ENCODE results near the gene OR6B3.
A peak's percentile ranks its signal among the peaks of the same experiment; 100 is the strongest.

Gene OR6B3

GRCh38 chr2:240043279-240043989, 9.9 kb downstream of the OR6B3 start:
- no peak for DNase-seq

- DNase-seq = no peak
These were observed 10.6 kb downstream of the OR6B3 start for GRCh38 chr2:240042740-240043139.

GRCh38 chr2:240041363-240041762, 12.0 kb downstream of the OR6B3 start:
- no peak for DNase-seq

GRCh38 chr2:240037358-240037757, 16.0 kb downstream of the OR6B3 start:
- no peak for DNase-seq

GRCh38 chr2:240033330-240033678, 20.0 kb downstream of the OR6B3 start:
- DNase-seq = no peak

DNA sequence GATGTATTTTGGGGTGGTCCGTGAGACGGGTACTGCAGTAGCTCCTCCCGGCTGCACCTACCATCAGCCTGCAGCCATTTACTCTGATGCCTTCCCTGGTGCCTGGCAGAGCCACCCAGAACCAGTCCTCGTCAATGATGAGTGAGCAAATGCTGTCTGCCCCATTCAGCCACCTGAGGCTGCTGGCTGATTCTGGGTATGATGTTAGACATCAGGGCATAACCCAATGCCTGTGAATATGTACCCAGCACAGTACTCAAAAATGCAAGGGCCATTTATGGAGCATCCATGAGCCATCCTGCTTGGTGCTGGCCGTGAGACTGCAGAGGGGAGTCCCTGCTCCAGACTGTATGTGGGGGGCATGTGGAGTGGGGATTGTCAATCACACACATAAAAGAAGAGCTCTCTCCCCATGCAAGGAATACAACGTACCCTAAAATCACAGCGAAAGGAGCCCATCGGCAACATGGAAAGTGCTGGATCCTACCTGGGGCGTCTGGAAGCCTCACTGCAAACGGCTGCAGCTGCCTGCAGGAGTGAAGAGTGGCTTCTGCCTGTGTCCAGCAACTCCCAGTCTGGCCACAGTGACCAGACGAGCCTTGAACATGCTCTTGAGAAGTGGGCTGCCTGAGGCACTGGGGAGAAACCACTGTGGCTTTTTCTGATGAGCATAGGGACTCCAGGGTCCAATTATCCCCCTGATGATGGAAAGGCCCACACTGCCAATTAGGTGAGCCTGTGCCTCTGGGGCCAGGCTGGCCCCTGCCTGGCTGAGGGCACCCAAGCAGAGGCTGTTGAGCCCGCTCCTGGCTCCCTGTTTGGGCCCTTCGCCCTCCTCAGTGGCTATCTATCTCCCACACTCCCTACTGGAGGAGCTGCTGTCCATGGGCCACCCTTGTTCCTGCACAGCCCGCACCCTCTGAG, 20.7 kb downstream of the OR6B3 start:
- no peak for DNase-seq

DNA sequence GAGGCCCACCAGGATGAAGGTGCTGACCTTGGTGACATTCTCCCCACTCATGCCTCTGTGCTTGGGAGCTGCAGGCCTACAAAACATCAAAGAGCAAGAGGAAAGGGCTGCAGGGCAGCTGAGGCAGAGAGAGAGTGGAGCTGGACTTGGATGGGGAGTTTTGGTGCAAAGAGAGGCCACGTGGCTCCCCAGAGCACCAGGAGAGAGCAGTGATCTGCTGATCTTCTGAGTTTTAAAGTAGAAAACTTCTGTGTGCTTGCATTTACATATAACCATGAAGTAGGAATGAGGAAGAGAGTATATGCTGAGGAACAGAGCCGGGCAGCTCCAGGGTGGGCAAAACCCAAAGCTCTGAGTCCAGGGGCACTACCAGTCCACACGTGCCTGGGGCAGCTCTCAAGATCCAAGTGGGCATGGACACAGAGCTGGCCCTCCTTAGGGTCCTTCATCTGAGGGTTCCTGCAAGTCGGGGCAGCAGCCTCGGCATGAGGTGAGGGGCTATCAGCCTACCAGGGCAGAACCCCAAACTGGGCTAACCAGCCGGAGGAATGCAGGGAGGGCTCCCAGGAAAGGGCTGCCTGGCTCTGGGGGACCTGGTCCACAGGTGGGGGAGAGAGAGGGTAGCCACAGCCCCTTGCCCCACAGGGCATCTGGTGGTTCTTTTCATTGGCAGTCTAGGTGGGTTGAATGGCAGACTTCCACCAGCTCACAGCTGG, 22.8 kb downstream of the OR6B3 start, which contains the start of gene OR6B2:
TSS of gene OR6B2 (minus strand) at position 51 of the 716 bp plus-strand sequence. CDS start at position 51, 0 bp downstream.
- DNase-seq = no peak

GRCh38 chr2:240024766-240025165, 28.6 kb downstream of the OR6B3 start:
- DNase-seq = peak; percentile 7 to 16

- DNase-seq = no peak
These were observed 29.5 kb downstream of the OR6B3 start for GRCh38 chr2:240023792-240024191.

- DNase-seq = peak; percentile 59 to 60
These were observed 31.7 kb downstream of the OR6B3 start for GRCh38 chr2:240021488-240022104.

DNA sequence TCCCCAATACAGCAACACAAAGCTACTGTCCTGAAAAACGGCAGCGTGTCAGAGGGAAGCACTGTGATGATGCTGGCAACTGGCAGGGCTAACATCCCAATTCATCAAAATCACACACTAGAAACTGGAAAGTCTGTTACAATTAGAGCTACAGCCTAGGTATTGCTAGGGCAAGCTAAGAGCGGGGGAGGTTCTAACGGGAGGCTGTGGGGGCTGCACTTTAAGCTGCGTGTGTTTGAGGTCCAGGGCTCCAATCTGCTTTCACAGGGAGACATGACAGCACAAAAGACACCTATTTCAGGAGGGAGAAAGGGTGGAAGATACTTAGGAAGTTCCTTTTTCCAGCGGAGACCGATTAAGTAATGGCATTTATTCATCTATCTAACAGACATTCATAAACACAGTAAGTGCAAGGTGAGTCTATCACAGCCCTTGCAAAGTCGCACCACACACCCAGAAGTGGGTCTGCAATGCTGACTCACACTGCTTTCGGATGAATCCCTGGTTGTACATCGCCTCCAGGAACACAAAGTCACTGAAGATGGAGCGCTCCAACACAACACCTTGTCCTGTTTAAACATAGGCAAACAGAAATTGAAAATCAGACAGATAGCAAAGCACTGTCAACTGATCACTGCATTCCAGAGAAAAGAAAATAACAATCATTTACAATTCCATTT, 35.1 kb downstream of the OR6B3 start:
- DNase-seq = no peak

DNA sequence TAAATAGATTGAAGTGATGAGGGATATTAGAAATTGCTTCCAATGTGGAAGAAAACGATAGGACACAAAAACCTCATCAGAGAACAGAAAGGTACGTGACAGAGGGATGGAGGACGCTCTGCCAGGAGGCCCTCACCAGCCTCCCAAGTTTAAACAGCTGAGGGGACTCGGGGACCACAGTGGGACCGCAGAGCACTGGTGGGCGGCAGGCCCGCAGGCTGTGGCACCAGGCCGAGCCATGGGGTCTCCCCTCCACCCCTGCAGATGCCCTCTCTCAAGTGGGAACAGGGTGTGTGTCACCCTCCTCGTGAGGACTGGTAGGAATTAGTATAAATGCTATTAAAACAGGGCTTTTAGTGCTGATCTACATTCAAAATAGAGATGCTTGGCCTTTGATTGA, 39.0 kb downstream of the OR6B3 start:
- DNase-seq = no peak

GRCh38 chr2:240013343-240013742, 40.0 kb downstream of the OR6B3 start:
- no peak for DNase-seq

DNA sequence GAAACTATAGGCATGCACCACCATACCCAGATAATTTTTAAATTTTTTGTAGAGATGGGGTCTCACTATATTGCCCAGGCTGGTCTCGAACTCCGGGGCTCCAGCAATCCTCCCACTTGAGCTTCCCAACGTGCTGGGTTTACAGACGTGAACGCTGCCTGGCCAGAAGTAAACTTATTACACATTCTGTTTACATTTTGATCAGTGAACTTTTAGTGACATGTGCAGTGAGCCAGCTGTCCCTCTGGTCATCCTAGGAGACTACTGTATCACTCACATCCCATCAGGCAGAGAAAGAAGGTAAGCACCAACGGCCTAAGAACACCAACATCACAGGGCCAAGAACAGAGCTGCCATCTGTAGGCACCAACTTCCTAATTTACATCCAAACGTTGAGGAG, 50.3 kb downstream of the OR6B3 start:
- DNase-seq = no peak

DNA sequence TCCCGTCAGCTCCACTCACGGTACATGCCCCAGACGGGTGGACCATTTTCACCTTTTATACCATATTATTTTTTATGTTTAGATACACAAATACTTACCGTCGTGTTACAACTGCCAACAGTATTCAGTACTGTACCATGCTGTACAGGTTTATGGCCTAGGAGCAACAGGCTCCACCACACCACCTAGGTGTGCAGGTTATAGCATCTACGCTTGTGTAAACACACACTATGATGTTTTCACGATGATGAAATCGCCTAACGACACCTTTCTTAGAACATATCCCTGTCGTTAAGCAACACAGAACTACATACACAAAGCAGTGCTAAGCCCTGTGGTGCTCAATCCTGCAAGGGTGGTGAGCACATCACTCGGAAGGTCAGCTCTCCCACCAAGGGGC, 52.6 kb downstream of the OR6B3 start:
- DNase-seq = no peak

DNA sequence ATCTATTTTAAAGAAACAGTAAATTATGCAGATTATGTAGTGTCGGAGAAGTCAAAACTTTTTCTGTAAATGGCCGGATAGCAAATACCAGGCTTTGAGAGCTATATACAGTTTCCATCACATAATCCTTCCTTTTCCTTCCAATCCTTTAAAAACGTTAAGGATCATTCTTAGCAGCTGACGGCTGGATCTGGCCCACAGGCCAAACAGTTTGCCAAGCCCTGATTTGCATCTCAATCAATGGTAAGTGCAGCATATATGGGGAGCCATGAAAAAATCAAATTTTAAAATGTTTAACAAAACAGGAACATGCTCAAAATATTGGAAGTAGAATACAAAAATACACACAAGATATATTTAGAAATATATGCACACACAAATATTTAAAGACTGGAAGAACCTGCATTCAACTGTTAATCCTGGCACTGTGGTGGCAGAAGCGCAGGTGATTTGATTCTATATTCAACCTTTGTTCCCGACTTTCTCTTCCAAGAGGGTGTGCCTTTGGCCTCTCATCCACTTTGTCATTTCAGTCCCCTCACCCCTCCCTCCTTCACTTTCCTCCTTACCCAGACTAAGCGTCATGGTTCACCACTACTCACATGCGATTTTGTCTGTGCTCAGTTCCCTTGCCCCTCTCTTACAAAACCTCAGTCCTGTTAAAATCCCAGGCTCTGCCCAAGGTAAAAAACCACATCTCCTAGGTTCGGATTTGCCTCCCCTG, 55.5 kb downstream of the OR6B3 start:
- no peak for DNase-seq

All from activated CD4-positive, alpha-beta T cell treated with anti-CD3 and anti-CD28 coated beads, Interleukin-2, amount 50 U/mL, for 4 hours (primary cell).